ENCODE data around the gene FAM163A.

Gene FAM163A

GRCh38 chr1:179761846-179762640, 19.0 kb downstream of the FAM163A start:
- TF ChIP-seq POLR2AphosphoS5 (IDR thresholded peaks at IDR 0.05; ENCODE audit: low read depth, low read length) (no peak), REST (IDR thresholded peaks at IDR 0.05; ENCODE audit: insufficient read depth in 1 of 2, low read depth in 2 of 2, low read length in 2 of 2) (no peak), TAF1 (IDR thresholded peaks at IDR 0.05; ENCODE audit: borderline replicate concordance, insufficient read depth, low read length) (no peak), SIN3A (IDR thresholded peaks at IDR 0.05; ENCODE audit: borderline replicate concordance, insufficient read depth, low read length) (no peak), FOXP2 (optimal IDR thresholded peaks at IDR 0.05; ENCODE audit: borderline replicate concordance, extremely low read depth, extremely low read length, insufficient read depth) (no peak)

- TF ChIP-seq TAF1 (IDR thresholded peaks at IDR 0.05; ENCODE audit: borderline replicate concordance, insufficient read depth, low read length) = no peak
- TF ChIP-seq POLR2AphosphoS5 (IDR thresholded peaks at IDR 0.05; ENCODE audit: low read depth, low read length) = no peak
- TF ChIP-seq SIN3A (IDR thresholded peaks at IDR 0.05; ENCODE audit: borderline replicate concordance, insufficient read depth, low read length) = no peak
- TF ChIP-seq REST (IDR thresholded peaks at IDR 0.05; ENCODE audit: insufficient read depth in 1 of 2, low read depth in 2 of 2, low read length in 2 of 2) = no peak
- no peak for TF ChIP-seq FOXP2 (optimal IDR thresholded peaks at IDR 0.05; ENCODE audit: borderline replicate concordance, extremely low read depth, extremely low read length, insufficient read depth)
Measured at GRCh38 chr1:179767177-179767581, 24.1 kb downstream of the FAM163A start.

- TF ChIP-seq TAF1 (IDR thresholded peaks at IDR 0.05; ENCODE audit: borderline replicate concordance, insufficient read depth, low read length) (no peak), SIN3A (IDR thresholded peaks at IDR 0.05; ENCODE audit: borderline replicate concordance, insufficient read depth, low read length) (no peak), REST (IDR thresholded peaks at IDR 0.05; ENCODE audit: insufficient read depth in 1 of 2, low read depth in 2 of 2, low read length in 2 of 2) (no peak), POLR2AphosphoS5 (IDR thresholded peaks at IDR 0.05; ENCODE audit: low read depth, low read length) (no peak), FOXP2 (optimal IDR thresholded peaks at IDR 0.05; ENCODE audit: borderline replicate concordance, extremely low read depth, extremely low read length, insufficient read depth) (no peak)
Measured at GRCh38 chr1:179767996-179768395, 24.9 kb downstream of the FAM163A start.

- TF ChIP-seq POLR2AphosphoS5 (IDR thresholded peaks at IDR 0.05; ENCODE audit: low read depth, low read length) = no peak
- TF ChIP-seq REST (IDR thresholded peaks at IDR 0.05; ENCODE audit: insufficient read depth in 1 of 2, low read depth in 2 of 2, low read length in 2 of 2) = no peak
- TF ChIP-seq TAF1 (IDR thresholded peaks at IDR 0.05; ENCODE audit: borderline replicate concordance, insufficient read depth, low read length) = no peak
- no peak for TF ChIP-seq FOXP2 (optimal IDR thresholded peaks at IDR 0.05; ENCODE audit: borderline replicate concordance, extremely low read depth, extremely low read length, insufficient read depth)
- TF ChIP-seq SIN3A (IDR thresholded peaks at IDR 0.05; ENCODE audit: borderline replicate concordance, insufficient read depth, low read length) = no peak
Measured at GRCh38 chr1:179770887-179771502, 27.9 kb downstream of the FAM163A start.
